Measurements from ENCODE around the gene PPIL1. TPM values are rescaled to one million over a fixed set of nuclear protein-coding genes. Genes with fewer than 3 reads are reported as not detected.

PPIL1 gene
- 10 to 100 TPM; 25.1 to 43.0 TPM for total RNA-seq

GRCh38 chr6:36874443-36875249 lies at the start of gene PPIL1:
TSS of gene PPIL1 (minus strand) at chr6:36874803. CDS start at chr6:36874772, 31 bp downstream.

DNA sequence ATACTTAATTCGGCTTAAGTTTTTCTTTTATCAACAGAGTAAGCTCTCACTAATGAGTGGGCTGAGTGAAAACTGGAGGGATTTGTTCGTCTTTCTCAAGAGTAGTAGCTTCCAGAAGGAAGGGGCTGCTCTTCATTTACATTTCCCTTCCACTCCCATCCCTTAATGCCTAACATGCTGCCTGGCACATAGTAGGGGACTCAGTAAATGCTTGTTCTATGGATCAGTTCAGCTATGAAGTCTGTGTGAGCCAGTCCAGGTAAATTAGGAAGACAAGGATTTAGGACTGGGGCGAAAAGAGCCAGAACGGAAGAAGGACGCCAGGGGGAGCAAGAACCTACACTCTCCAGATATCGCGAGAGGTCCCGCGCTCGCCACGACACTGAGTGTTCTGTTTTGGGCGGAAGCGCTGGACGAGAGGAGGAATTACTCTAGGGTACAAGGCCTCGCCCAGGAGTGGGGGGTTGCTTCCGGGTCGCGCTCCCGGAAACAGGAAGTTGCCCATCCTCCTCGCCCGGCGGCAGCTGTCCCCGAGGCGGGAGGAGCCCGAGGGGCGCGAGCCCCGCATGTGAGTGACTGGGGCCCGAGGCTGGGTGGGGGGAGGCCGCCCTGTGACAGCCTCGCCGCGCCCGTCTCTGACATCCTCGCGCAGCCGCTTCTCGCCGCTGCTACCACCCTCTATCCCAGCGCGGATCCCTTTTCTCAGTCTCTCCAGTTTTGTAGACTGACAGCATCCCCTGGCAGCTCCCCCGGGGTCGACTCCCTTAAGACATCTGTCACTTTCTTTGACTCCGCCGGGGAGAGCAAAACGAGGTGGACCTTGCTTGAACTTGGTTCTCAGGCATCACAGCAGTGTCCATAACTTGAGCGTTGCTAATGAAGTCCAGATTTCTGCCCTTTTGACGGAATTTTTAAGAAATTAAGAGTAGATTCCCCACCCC lies 11.1 kb upstream of the PPIL1 start, which contains the start of gene C6orf89:
TSS of gene C6orf89 (plus strand) at position 492 of the 941 bp plus-strand sequence. CDS start 13,493 bp downstream, outside the sequence.

DNA sequence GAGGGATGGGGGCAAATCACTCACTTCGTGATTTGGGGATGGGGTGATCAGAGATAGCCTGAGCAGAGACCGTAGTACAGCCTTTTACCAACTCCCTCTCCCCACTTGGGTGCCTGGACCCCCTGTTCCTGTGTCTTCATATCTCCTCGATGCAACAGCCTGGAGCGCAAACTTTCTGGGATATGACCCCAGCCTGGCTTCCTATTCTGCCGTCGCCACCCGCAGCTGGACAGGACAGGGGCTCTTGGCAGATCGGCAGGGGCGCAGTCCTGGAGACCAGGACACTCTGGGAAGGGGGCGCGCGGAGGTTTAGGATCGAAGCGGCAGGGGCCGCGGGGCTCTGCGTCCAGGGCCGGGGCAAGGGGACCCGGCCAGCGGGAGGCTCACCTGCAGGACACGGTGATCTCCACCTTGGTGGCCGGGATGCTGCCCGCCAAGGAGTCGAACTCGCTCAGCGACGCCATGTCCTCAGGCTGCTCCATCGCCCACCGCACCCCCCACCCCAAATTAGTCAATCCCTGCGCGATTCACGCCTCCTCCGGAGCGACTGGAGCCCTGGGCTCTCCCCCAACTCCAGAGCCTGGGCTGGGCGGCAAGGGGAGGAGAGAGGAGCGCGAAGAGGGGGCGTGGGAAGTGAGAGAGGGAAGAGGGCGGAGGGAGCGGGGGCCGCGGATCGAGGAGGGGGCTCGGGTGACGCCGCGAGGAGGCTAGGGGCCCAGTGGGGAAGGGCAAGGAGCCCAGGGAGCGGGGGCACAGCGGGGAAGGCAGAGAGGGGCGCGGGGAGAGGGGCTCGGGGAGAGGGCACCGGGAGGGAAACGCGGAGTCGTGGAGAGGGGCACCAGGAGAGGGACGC lies 35.5 kb downstream of the PPIL1 start, which contains the start of gene CPNE5:
TSS of gene CPNE5 (minus strand) at position 549 of the 853 bp plus-strand sequence. CDS start at position 482, 67 bp downstream.

Other genes starting within 250 kb of the PPIL1 start
- 100 to 1,000 TPM in 1 of 2 donors, 10 to 100 TPM in 1; 58.8 to 115 TPM for gene CDKN1A, start 196.1 kb downstream of the PPIL1 start, total RNA-seq
- not detected for gene RAB44, start 177.0 kb downstream of the PPIL1 start, total RNA-seq
- gene CPNE5, start 35.4 kb downstream of the PPIL1 start, total RNA-seq, result under 1 TPM; under 0.01 TPM
- 10 to 100 TPM; 29.3 to 38.5 TPM for gene C6orf89, start 11.1 kb upstream of the PPIL1 start, total RNA-seq
- gene PI16, start 79.9 kb upstream of the PPIL1 start, total RNA-seq, result not detected
- gene MTCH1, start 111.4 kb upstream of the PPIL1 start, total RNA-seq, result 100 to 1,000 TPM; 164 to 167 TPM
- gene FGD2, start 130.9 kb upstream of the PPIL1 start, total RNA-seq, result under 1 TPM in 1 of 2 donors, not detected in 1; under 0.01 TPM

Data from melanocyte of skin (primary cell).